Karpas-422 (cell line): ENCODE data around the gene POLD2. TPM values are rescaled to one million over a fixed set of nuclear protein-coding genes. Genes with fewer than 3 reads are reported as not detected.

Experiments used
- DNase-seq: peaks from one replicate; pipeline ENCODE4 v3.0.0-alpha.2; 2015
- H2AFZ ChIP-seq: fragments of 200-600 bp; sonication (generic); 2 replicates; pipeline ENCODE4 v1.6.1; 2014; ENCODE audit warnings: antibody characterized with exemption, low read length, mixed read lengths
- H3K27ac ChIP-seq: fragments of 200-600 bp; sonication (generic); 2 replicates; pipeline ENCODE4 v1.5.1; 2014; ENCODE audit warnings: mild to moderate bottlenecking, low read length, moderate library complexity
- H3K27me3 ChIP-seq: fragments of 200-600 bp; sonication (generic); 2 replicates; pipeline ENCODE4 v1.6.1; 2014; ENCODE audit warnings: low read length, mixed read lengths
- H3K36me3 ChIP-seq: fragments of 200-600 bp; sonication (generic); 2 replicates; pipeline ENCODE4 v1.6.1; 2014; ENCODE audit warnings: low read length, mixed read lengths; ENCODE audit not compliant: insufficient read depth
- H3K4me1 ChIP-seq: fragments of 200-600 bp; sonication (generic); 2 replicates; pipeline ENCODE4 v1.6.1; 2014; ENCODE audit warnings: mild to moderate bottlenecking, low read length, mixed read lengths
- H3K4me2 ChIP-seq: fragments of 200-600 bp; sonication (generic); 2 replicates; pipeline ENCODE4 v1.6.1; 2014; ENCODE audit warnings: low read length, low read depth, mild to moderate bottlenecking; ENCODE audit not compliant: poor library complexity, severe bottlenecking
- H3K4me3 ChIP-seq: fragments of 200-600 bp; sonication (generic); 2 replicates; pipeline ENCODE4 v1.5.1; 2014; ENCODE audit warnings: mild to moderate bottlenecking, antibody characterized with exemption, low read length, mixed read lengths
- H3K79me2 ChIP-seq: fragments of 200-600 bp; sonication (generic); 2 replicates; pipeline ENCODE4 v1.6.1; 2014; ENCODE audit warnings: mild to moderate bottlenecking, low read length, mixed read lengths
- H3K9ac ChIP-seq: fragments of 200-600 bp; sonication (generic); 2 replicates; pipeline ENCODE4 v1.6.0; 2014; ENCODE audit warnings: low read length
- H3K9me2 ChIP-seq: fragments of 200-600 bp; sonication (generic), shearing (Covaris generic); replicated peaks from 2 replicates; pipeline ENCODE4 v1.6.0; 2014; ENCODE audit warnings: mild to moderate bottlenecking, low read length, moderate library complexity; ENCODE audit not compliant: insufficient read depth
- H3K9me3 ChIP-seq: fragments of 300-700, 200-600 bp; sonication (generic); 2 replicates; pipeline ENCODE4 v1.6.1; 2014; ENCODE audit warnings: low read length, mixed read lengths
- H4K20me1 ChIP-seq: fragments of 200-600 bp; sonication (generic); 2 replicates; pipeline ENCODE4 v1.6.1; 2014; ENCODE audit warnings: mild to moderate bottlenecking, antibody characterized with exemption, low read length, low read depth; ENCODE audit not compliant: insufficient read depth
- total RNA-seq: library from RNA; depleted of rRNA; stranded (reverse); fragments of >200 nt; shearing (Covaris generic); gene quantifications from 2 replicates; pipeline ENCODE4 v1.2.3, GENCODE V29; 2014; ENCODE audit warnings: low replicate concordance

POLD2 gene
- total RNA-seq, 1 experiment from 2014 or later: 165 TPM

DNA sequence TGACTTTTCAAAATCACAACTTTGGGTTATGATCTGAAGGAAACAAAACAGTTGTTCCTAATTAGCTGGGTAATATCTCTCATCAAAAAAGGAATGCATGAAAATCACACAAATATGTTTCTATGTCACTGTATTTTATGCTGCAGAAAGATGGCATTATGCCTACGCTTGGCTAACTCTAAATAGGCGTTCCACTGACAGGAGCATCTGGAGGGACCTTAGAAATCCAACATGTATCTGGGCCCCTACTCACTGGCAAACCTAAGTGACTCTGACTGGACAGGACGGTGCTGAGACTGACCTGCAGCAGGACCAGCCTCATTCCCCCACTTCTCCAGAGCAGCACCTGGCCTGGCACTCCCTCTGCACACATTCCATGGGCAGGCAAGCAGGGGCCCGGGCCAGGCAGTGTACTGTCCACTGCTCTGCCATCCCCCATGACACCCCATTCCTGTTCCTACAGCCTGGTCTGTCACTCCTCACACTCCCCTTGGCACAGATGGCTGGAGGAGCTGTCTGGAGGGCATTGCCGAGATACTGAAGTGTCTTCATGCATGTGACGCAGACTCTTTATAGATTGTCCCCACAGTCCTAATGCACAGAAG is 20.4 kb upstream of the POLD2 start:
- no peak overlapping the region for H3K4me3 ChIP-seq
- no peaks in the 10 kb centered on the region for H3K4me1 ChIP-seq
- no peaks in the 10 kb centered on the region for H4K20me1 ChIP-seq
- H3K9ac ChIP-seq: no peak overlapping the region
- no peak overlapping the region for H3K27ac ChIP-seq
- DNase-seq: no peak
- no peaks in the 10 kb centered on the region for H3K79me2 ChIP-seq
- no peak overlapping the region for H2AFZ ChIP-seq
- H3K9me3 ChIP-seq: no peaks in the 10 kb centered on the region
- no peak overlapping the region for H3K4me2 ChIP-seq
- no peaks in the 10 kb centered on the region for H3K9me2 ChIP-seq
- H3K27me3 ChIP-seq: no peaks in the 10 kb centered on the region
- H3K36me3 ChIP-seq: no peaks in the 10 kb centered on the region

GRCh38 chr7:44142028-44142427 is 18.7 kb upstream of the POLD2 start:
- no peak for DNase-seq
- H3K79me2 ChIP-seq: no peaks in the 10 kb centered on the region
- no peaks in the 10 kb centered on the region for H3K9me2 ChIP-seq
- no peaks in the 10 kb centered on the region for H3K4me1 ChIP-seq
- H3K27ac ChIP-seq: no peak overlapping the region
- H3K4me2 ChIP-seq: no peak overlapping the region
- no peaks in the 10 kb centered on the region for H3K27me3 ChIP-seq
- H3K4me3 ChIP-seq: no peak overlapping the region
- H2AFZ ChIP-seq: no peak overlapping the region
- no peaks in the 10 kb centered on the region for H4K20me1 ChIP-seq
- no peaks in the 10 kb centered on the region for H3K9me3 ChIP-seq
- no peak overlapping the region for H3K9ac ChIP-seq
- no peaks in the 10 kb centered on the region for H3K36me3 ChIP-seq

DNA sequence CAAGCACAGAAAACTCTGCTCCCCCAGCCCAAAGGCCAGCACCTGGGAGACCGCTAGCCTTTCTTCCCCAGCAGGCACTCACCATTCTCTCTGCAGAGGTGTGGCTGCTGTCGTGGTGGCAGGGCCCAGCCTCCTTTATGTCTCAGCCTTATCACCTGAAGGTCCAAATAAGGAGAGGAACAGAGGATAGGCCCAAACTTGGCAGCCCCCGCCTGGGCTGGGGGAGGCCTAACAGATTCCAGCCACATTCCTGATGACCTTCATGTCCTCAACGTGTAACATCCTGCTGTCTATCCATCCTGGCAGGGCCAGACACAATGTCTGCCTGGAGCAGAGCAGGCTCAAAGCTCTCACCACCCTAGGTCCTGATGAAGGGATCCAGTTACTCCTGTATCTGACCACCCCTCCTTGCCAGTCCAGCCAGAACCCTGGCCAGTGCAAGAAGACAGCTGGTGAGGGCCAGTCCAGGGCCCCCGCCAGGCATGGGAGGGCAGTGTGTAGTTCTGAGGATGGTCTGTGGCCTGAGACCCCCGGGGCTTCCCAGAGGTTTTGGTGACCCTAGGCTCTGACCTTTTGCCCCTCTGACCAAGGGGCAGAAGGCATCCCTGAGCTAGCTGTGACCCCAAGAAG is 18.0 kb upstream of the POLD2 start, which contains the start of gene MYL7:
Gene MYL7, minus strand, starts transcription at position 112 of the 630 bp plus-strand sequence. Its CDS starts 27 bp downstream, at position 85.
- Histone ChIP-seq H3K4me1 (no peaks in the 10 kb centered on the region), H3K9me3 (no peaks in the 10 kb centered on the region), H3K4me2 (no peak within 1 kb of the TSS), H3K4me3 (no peak within 1 kb of the TSS), H2AFZ (no peak within 1 kb of the TSS), H3K79me2 (no peaks in the 10 kb centered on the region), H3K9me2 (no peaks in the 10 kb centered on the region), H3K27ac (no peak within 1 kb of the TSS), H3K36me3 (no peaks in the 10 kb centered on the region), H4K20me1 (no peaks in the 10 kb centered on the region), H3K9ac (no peak within 1 kb of the TSS), H3K27me3 (no peaks in the 10 kb centered on the region)
- no peak for DNase-seq

DNA sequence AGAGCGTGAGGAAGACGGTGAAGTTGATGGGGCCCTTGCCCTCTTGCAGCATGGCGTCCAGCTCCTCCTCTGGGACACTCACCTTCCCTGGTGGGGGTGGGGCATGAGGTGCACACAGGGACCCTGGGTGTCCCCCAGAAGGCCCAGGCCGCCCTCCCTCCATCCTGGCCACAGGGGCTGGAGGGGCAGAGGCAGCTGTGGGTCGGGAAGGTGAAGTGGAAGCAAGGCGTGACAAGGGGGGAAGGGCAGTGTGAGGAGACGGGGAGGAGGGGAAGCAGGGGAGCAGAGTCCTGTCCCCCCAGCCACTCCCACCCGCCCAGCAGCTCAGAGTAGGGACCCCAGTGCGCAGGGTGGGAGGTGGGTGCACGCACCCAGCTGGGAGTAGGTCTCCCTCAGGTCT is 17.0 kb upstream of the POLD2 start:
- Histone ChIP-seq H3K9me2 (no peaks in the 10 kb centered on the region), H4K20me1 (no peaks in the 10 kb centered on the region), H3K36me3 (no peaks in the 10 kb centered on the region), H3K27ac (no peak overlapping the region), H3K4me2 (no peak overlapping the region), H3K9ac (no peak overlapping the region), H3K9me3 (no peaks in the 10 kb centered on the region), H3K4me3 (no peak overlapping the region), H3K79me2 (no peaks in the 10 kb centered on the region), H3K27me3 (no peaks in the 10 kb centered on the region), H2AFZ (no peak overlapping the region), H3K4me1 (no peaks in the 10 kb centered on the region)
- DNase-seq: no peak

DNA sequence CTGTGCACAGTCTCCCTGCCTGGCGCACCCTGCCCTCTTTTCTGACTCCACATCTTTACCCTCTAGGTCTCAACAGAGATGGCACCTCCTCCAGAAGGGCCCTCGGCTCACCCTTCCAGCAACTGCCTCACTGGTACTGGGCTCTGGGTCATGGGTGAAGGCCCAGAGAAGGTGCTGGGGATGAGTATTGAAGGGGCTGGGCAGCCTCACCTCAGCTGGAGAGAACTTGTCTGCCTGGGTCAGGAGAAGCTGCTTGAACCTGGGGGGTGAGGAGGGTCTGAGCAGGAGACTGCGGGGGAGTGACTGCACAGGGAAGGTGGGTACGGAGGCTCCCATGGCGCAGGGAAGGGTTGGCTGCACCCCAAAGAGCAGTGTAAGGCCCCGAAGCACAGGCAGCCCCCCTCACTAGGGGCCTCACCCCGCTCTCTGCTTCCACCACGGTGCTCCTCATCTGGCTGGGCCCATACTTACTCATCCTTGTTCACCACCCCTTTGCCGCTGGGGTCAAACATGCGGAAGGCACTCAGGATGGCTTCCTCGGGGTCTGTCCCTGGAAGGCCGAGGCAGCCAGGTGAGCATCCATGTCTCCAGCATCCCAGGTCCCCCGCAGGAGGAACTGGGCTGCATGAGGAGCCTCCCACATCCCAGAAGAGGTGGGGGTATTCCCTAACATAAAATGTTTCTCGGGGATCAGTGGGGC is 16.1 kb upstream of the POLD2 start:
- Histone ChIP-seq H3K4me2 (no peak overlapping the region), H3K27me3 (no peaks in the 10 kb centered on the region), H3K4me1 (no peaks in the 10 kb centered on the region), H3K9me3 (no peaks in the 10 kb centered on the region), H3K36me3 (no peaks in the 10 kb centered on the region), H3K9ac (no peak overlapping the region), H2AFZ (no peak overlapping the region), H3K27ac (no peak overlapping the region), H4K20me1 (no peaks in the 10 kb centered on the region), H3K79me2 (no peaks in the 10 kb centered on the region), H3K9me2 (no peaks in the 10 kb centered on the region), H3K4me3 (no peak overlapping the region)
- DNase-seq: no peak

DNA sequence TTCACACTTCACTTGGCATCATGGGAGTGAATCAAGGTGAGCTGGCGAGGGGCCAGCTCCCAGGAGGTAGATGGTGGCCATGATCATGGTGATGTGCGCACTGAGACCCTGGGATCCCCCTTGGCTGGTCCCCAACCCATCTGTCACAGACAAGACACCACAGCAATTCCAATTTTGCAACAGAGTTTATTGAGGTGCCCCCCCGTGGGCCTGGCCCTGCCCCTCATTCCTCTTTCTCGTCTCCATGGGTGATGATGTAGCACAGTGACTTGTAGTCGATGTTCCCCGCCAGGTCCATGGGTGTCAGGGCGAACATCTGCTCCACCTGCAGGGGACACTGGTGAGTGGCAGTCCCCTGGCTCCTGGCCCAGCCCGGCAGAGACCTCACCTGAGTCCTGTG is 15.3 kb upstream of the POLD2 start:
- Histone ChIP-seq H3K27me3 (no peaks in the 10 kb centered on the region), H3K4me2 (no peak overlapping the region), H3K9me2 (no peaks in the 10 kb centered on the region), H3K9ac (no peak overlapping the region), H3K4me1 (no peaks in the 10 kb centered on the region), H3K4me3 (no peak overlapping the region), H3K36me3 (no peaks in the 10 kb centered on the region), H3K27ac (no peak overlapping the region), H3K9me3 (no peaks in the 10 kb centered on the region), H2AFZ (no peak overlapping the region), H3K79me2 (no peaks in the 10 kb centered on the region), H4K20me1 (no peaks in the 10 kb centered on the region)
- no peak for DNase-seq

- no peaks in the 10 kb centered on the region for H3K27me3 ChIP-seq
- H3K9ac ChIP-seq: no peak overlapping the region
- no peaks in the 10 kb centered on the region for H3K9me3 ChIP-seq
- H2AFZ ChIP-seq: no peak overlapping the region
- no peaks in the 10 kb centered on the region for H4K20me1 ChIP-seq
- H3K9me2 ChIP-seq: no peaks in the 10 kb centered on the region
- no peaks in the 10 kb centered on the region for H3K36me3 ChIP-seq
- no peak overlapping the region for H3K4me2 ChIP-seq
- no peak overlapping the region for H3K27ac ChIP-seq
- no peaks in the 10 kb centered on the region for H3K79me2 ChIP-seq
- DNase-seq: no peak
- H3K4me1 ChIP-seq: no peaks in the 10 kb centered on the region
- no peak overlapping the region for H3K4me3 ChIP-seq
These were observed 13.4 kb upstream of the POLD2 start for GRCh38 chr7:44136731-44137130.

DNA sequence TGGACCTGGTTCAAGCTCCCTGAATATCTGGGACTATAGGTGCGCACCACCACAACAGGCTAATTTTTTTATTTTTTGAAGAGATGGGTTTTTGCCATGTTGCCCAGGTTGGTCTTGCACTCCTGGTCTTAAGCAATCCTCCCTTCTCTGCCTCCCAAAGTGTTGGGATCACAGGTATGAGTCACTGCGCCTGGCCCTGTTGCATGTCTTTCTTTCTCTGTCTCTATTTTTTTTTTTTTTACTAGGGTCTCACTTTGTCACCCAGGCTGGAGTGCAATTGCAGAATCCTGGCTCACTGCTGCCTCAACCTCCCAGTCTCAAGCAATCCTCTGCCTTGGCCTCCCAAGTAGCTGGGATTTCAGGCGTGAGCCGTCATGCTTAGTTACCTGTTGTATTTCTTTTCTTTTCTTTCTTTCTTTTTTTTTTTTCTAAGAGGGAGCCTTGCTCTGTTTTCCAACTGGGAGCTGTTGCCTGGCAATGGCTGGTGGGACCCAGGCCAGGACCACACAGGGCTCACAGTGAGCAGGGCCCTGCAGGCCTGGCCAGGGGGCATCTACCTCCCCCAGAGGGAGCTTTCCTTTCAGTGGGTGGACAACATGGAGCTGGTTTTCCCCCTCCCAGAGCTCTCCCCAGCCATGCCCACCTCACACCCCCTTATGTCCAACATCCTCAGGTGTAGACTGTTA is 11.7 kb upstream of the POLD2 start:
- no peak overlapping the region for H3K4me3 ChIP-seq
- H3K27ac ChIP-seq: no peak overlapping the region
- no peaks in the 10 kb centered on the region for H3K36me3 ChIP-seq
- no peak overlapping the region for H2AFZ ChIP-seq
- H3K9ac ChIP-seq: no peak overlapping the region
- DNase-seq: no peak
- no peaks in the 10 kb centered on the region for H3K27me3 ChIP-seq
- H3K4me1 ChIP-seq: no peaks in the 10 kb centered on the region
- no peaks in the 10 kb centered on the region for H3K9me3 ChIP-seq
- H3K9me2 ChIP-seq: no peaks in the 10 kb centered on the region
- H4K20me1 ChIP-seq: no peaks in the 10 kb centered on the region
- no peaks in the 10 kb centered on the region for H3K79me2 ChIP-seq
- no peak overlapping the region for H3K4me2 ChIP-seq
